Suprapubic skin (tissue), 4 donors: ENCODE data around the gene ZSWIM5.

Source experiments
- POLR2A ChIP-seq, 2 donors: fragments of 450-650 bp; IDR thresholded peaks; one replicate each; pipeline ENCODE4 v1.6.1; 2017; ENCODE audit warnings: antibody characterized with exemption in 2 of 2, mild to moderate bottlenecking in 2 of 2, moderate library complexity in 2 of 2
- POLR2AphosphoS5 ChIP-seq, 3 donors: sonication (generic); formaldehyde crosslinking; IDR thresholded peaks; one replicate each; pipeline ENCODE4 v1.6.1; 2017; ENCODE audit warnings: antibody characterized with exemption in 3 of 3

DNA sequence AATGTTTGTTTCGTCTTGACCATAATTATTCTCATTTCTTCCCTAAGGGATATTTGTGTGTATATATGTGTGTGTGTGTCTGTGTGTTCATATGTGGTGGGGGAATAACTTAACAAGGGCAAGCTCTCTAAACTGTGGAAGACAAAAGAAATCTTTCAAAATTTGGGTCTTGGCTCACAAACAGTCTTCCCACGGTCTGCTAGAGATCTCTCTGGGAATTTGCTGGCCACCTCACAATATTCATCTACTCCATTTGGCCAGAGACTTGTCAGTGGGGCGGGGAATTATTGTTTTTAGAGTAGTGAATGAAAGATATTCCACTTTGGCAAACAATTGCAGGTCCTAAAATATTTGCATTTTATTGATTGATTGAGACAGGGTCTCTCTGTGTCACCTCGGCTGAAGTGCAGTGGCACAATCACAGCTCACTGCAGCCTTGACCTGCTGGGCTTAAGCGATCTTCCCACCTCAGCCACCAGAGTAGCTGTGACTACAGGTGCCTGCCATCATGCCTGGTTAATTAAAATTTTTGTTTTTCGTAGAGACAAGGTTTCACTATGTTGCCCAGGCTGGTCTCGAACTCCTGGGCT, 212.0 kb downstream of the ZSWIM5 start:
- TF ChIP-seq POLR2AphosphoS5 (IDR thresholded peaks at IDR 0.05) (no peak), POLR2A (IDR thresholded peaks at IDR 0.05) (no peak)
